ENCODE results near the gene APOE.

The APOE gene

GRCh38 chr19:44942067-44942571 is 36.5 kb downstream of the APOE start, which contains the start of gene APOC4:
Gene APOC4, plus strand, starts transcription at chr19:44942237. Its CDS starts 41 bp downstream, at chr19:44942278.
- Histone ChIP-seq H3K4me3 (ENCODE audit: low read depth, low read length) (no peak within 1 kb of the TSS), H3K9ac (ENCODE audit: low read length) (no peak within 1 kb of the TSS), H3K4me1 (ENCODE audit: control insufficient read depth, insufficient read depth, low read length) (no peaks in the 10 kb centered on the region), H3K36me3 (ENCODE audit: control insufficient read depth, insufficient read depth, low read length) (no peaks in the 10 kb centered on the region), H3K27ac (ENCODE audit: low read depth, low read length) (no peak within 1 kb of the TSS), H3K27me3 (ENCODE audit: control insufficient read depth, insufficient read depth, low read length) (no peaks in the 10 kb centered on the region), H3K9me3 (ENCODE audit: control insufficient read depth, insufficient read depth, low read depth, low read length) (no peaks in the 10 kb centered on the region)

- H3K4me3 ChIP-seq (ENCODE audit: low read depth, low read length): no peak overlapping the region
- no peak overlapping the region for H3K9ac ChIP-seq (ENCODE audit: low read length)
- H3K9me3 ChIP-seq (ENCODE audit: control insufficient read depth, insufficient read depth, low read depth, low read length): no peaks in the 10 kb centered on the region
- no peaks in the 10 kb centered on the region for H3K4me1 ChIP-seq (ENCODE audit: control insufficient read depth, insufficient read depth, low read length)
- H3K36me3 ChIP-seq (ENCODE audit: control insufficient read depth, insufficient read depth, low read length): no peaks in the 10 kb centered on the region
- H3K27me3 ChIP-seq (ENCODE audit: control insufficient read depth, insufficient read depth, low read length): no peaks in the 10 kb centered on the region
- H3K27ac ChIP-seq (ENCODE audit: low read depth, low read length): no peak overlapping the region
Observed at GRCh38 chr19:44943801-44944249, 38.2 kb downstream of the APOE start.

- H3K9ac ChIP-seq (ENCODE audit: low read length): no peak overlapping the region
- peaks cover 2% of the 10 kb centered on the region; the same call in 1 of the 2 replicates for H3K36me3 ChIP-seq (ENCODE audit: control insufficient read depth, insufficient read depth, low read length)
- H3K27ac ChIP-seq (ENCODE audit: low read depth, low read length): no peak overlapping the region
Observed at GRCh38 chr19:44947041-44947581, 41.5 kb downstream of the APOE start.

GRCh38 chr19:44948237-44948636 is 42.6 kb downstream of the APOE start:
- Histone ChIP-seq H3K9ac (ENCODE audit: low read length) (no peak overlapping the region), H3K4me1 (ENCODE audit: control insufficient read depth, insufficient read depth, low read length) (no peaks in the 10 kb centered on the region), H3K36me3 (ENCODE audit: control insufficient read depth, insufficient read depth, low read length) (peaks cover 2% of the 10 kb centered on the region; the same call in 1 of the 2 replicates), H3K4me3 (ENCODE audit: low read depth, low read length) (no peak overlapping the region), H3K27ac (ENCODE audit: low read depth, low read length) (no peak overlapping the region), H3K9me3 (ENCODE audit: control insufficient read depth, insufficient read depth, low read depth, low read length) (no peaks in the 10 kb centered on the region), H3K27me3 (ENCODE audit: control insufficient read depth, insufficient read depth, low read length) (no peaks in the 10 kb centered on the region)

More at GRCh38 chr19:44947041-44947581, 41.5 kb downstream of the APOE start:
- Histone ChIP-seq H3K9me3 (ENCODE audit: control insufficient read depth, insufficient read depth, low read depth, low read length) (no peaks in the 10 kb centered on the region), H3K27me3 (ENCODE audit: control insufficient read depth, insufficient read depth, low read length) (no peaks in the 10 kb centered on the region), H3K4me3 (ENCODE audit: low read depth, low read length) (no peak overlapping the region), H3K4me1 (ENCODE audit: control insufficient read depth, insufficient read depth, low read length) (no peaks in the 10 kb centered on the region)

GRCh38 chr19:44948763-44949374 is 43.3 kb downstream of the APOE start:
- no peak overlapping the region for H3K9ac ChIP-seq (ENCODE audit: low read length)
- peaks cover 2% of the 10 kb centered on the region; the same call in 1 of the 2 replicates for H3K36me3 ChIP-seq (ENCODE audit: control insufficient read depth, insufficient read depth, low read length)
- H3K27me3 ChIP-seq (ENCODE audit: control insufficient read depth, insufficient read depth, low read length): no peaks in the 10 kb centered on the region
- H3K27ac ChIP-seq (ENCODE audit: low read depth, low read length): no peak overlapping the region
- H3K9me3 ChIP-seq (ENCODE audit: control insufficient read depth, insufficient read depth, low read depth, low read length): no peaks in the 10 kb centered on the region
- H3K4me3 ChIP-seq (ENCODE audit: low read depth, low read length): no peak overlapping the region
- no peaks in the 10 kb centered on the region for H3K4me1 ChIP-seq (ENCODE audit: control insufficient read depth, insufficient read depth, low read length)

- Histone ChIP-seq H3K4me1 (ENCODE audit: control insufficient read depth, insufficient read depth, low read length) (no peaks in the 10 kb centered on the region), H3K9ac (ENCODE audit: low read length) (no peak overlapping the region), H3K9me3 (ENCODE audit: control insufficient read depth, insufficient read depth, low read depth, low read length) (no peaks in the 10 kb centered on the region), H3K27me3 (ENCODE audit: control insufficient read depth, insufficient read depth, low read length) (no peaks in the 10 kb centered on the region), H3K4me3 (ENCODE audit: low read depth, low read length) (no peak overlapping the region), H3K27ac (ENCODE audit: low read depth, low read length) (no peak overlapping the region), H3K36me3 (ENCODE audit: control insufficient read depth, insufficient read depth, low read length) (peaks cover 2% of the 10 kb centered on the region; the same call in 1 of the 2 replicates)
Observed at GRCh38 chr19:44949550-44949949, 44.0 kb downstream of the APOE start.

GRCh38 chr19:44951179-44952159 is 45.9 kb downstream of the APOE start:
- no peak overlapping the region for H3K9ac ChIP-seq (ENCODE audit: low read length)
- no peaks in the 10 kb centered on the region for H3K27me3 ChIP-seq (ENCODE audit: control insufficient read depth, insufficient read depth, low read length)
- no peak overlapping the region for H3K27ac ChIP-seq (ENCODE audit: low read depth, low read length)
- peaks cover 6% of the 10 kb centered on the region; the same call in 1 of the 2 replicates for H3K4me1 ChIP-seq (ENCODE audit: control insufficient read depth, insufficient read depth, low read length)
- no peaks in the 10 kb centered on the region for H3K9me3 ChIP-seq (ENCODE audit: control insufficient read depth, insufficient read depth, low read depth, low read length)
- peaks cover 2% of the 10 kb centered on the region; the same call in 1 of the 2 replicates for H3K36me3 ChIP-seq (ENCODE audit: control insufficient read depth, insufficient read depth, low read length)
- H3K4me3 ChIP-seq (ENCODE audit: low read depth, low read length): no peak overlapping the region

GRCh38 chr19:44954278-44954648 is 48.7 kb downstream of the APOE start:
- Histone ChIP-seq H3K27me3 (ENCODE audit: control insufficient read depth, insufficient read depth, low read length) (no peaks in the 10 kb centered on the region), H3K9me3 (ENCODE audit: control insufficient read depth, insufficient read depth, low read depth, low read length) (no peaks in the 10 kb centered on the region), H3K9ac (ENCODE audit: low read length) (peak overlapping the region; percentile 94), H3K4me3 (ENCODE audit: low read depth, low read length) (peak overlapping the region; percentile 97), H3K4me1 (ENCODE audit: control insufficient read depth, insufficient read depth, low read length) (peaks cover 16% of the 10 kb centered on the region; the same call in 1 of the 2 replicates), H3K36me3 (ENCODE audit: control insufficient read depth, insufficient read depth, low read length) (peaks cover 2% of the 10 kb centered on the region; the same call in 1 of the 2 replicates), H3K27ac (ENCODE audit: low read depth, low read length) (peak overlapping the region; percentile 83; the same call in 1 of the 2 replicates)

GRCh38 chr19:44954649-44955504 is 49.3 kb downstream of the APOE start, which contains the start of gene CLPTM1:
Gene CLPTM1, plus strand, starts transcription at chr19:44955380. Its CDS starts 16 bp downstream, at chr19:44955396.
- Histone ChIP-seq H3K36me3 (ENCODE audit: control insufficient read depth, insufficient read depth, low read length) (peaks cover 2% of the 10 kb centered on the region; the same call in 1 of the 2 replicates), H3K9ac (ENCODE audit: low read length) (peak within 1 kb of the TSS; percentile 94), H3K9me3 (ENCODE audit: control insufficient read depth, insufficient read depth, low read depth, low read length) (no peaks in the 10 kb centered on the region), H3K4me3 (ENCODE audit: low read depth, low read length) (peak within 1 kb of the TSS; percentile 97), H3K4me1 (ENCODE audit: control insufficient read depth, insufficient read depth, low read length) (peaks cover 16% of the 10 kb centered on the region; the same call in 1 of the 2 replicates), H3K27me3 (ENCODE audit: control insufficient read depth, insufficient read depth, low read length) (no peaks in the 10 kb centered on the region), H3K27ac (ENCODE audit: low read depth, low read length) (peak within 1 kb of the TSS; percentile 83)

Measured in HUES6 (cell line).